Measurements from ENCODE around the gene LRRC75A.

LRRC75A gene

DNA sequence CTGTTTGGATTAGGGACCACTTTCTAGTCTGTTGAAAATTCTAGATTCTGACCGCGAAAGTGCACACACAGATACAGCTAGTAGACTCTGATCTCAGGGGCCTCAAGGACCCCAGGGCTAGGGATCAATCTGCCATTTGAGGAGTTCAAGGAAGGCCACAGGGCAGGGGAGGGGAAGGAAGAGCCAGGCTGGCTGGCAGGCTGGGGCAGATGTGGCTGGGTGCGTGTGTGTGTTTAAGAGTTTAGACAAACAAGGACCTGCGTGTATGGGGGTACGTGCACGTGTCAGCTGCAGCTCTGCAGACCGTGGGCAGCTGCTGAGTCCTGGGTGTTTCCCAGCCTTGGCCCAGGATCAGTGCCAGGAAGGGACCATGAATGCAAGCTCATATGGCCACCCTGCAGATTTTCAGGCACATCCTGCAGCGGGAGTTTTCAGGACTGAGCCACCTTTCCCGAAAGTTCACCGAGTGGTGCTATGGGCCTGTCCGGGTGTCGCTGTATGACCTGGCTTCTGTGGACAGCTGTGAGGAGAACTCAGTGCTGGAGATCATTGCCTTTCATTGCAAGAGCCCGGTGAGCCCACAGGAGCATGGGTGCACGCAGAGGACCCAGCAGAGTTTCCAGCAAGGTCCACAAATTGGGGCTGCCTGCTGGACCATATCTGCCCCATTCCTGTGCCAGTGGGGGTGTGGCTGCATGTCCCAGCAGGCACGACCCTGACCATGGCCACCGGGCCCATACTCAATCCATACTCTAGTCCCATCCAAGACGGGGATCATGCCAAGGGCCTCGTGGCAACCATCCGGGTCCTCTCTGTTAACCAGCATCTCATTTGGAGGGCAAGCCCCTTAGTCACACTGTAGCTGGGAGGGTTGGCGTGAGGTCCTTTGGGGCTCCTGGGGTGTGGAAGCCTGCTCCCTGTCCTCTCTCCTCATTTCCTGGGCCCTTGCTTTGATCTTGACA lies 66.0 kb downstream of the LRRC75A start:
- DNase-seq (ENCODE audit: low read depth), result no peak
- TF ChIP-seq CTCF (IDR thresholded peaks at IDR 0.05; ENCODE audit: insufficient read depth, low read depth, low read length, missing control alignments), result no peak
- H3K4me3 ChIP-seq (ENCODE audit: low read depth, low read length), result no peak overlapping the region

GRCh38 chr17:16425202-16425601 lies 66.8 kb downstream of the LRRC75A start:
- no peak overlapping the region for H3K4me3 ChIP-seq (ENCODE audit: low read depth, low read length)
- no peak for TF ChIP-seq CTCF (IDR thresholded peaks at IDR 0.05; ENCODE audit: insufficient read depth, low read depth, low read length, missing control alignments)
- no peak for DNase-seq (ENCODE audit: low read depth)

- no peak for DNase-seq (ENCODE audit: low read depth)
- TF ChIP-seq CTCF (IDR thresholded peaks at IDR 0.05; ENCODE audit: insufficient read depth, low read depth, low read length, missing control alignments), result no peak
- no peak overlapping the region for H3K4me3 ChIP-seq (ENCODE audit: low read depth, low read length)
Measured at GRCh38 chr17:16423226-16423872, 68.6 kb downstream of the LRRC75A start.

- TF ChIP-seq CTCF (IDR thresholded peaks at IDR 0.05; ENCODE audit: insufficient read depth, low read depth, low read length, missing control alignments), result no peak
- no peak for DNase-seq (ENCODE audit: low read depth)
Measured at GRCh38 chr17:16422416-16422815, 69.6 kb downstream of the LRRC75A start.

GRCh38 chr17:16419929-16420271 lies 72.1 kb downstream of the LRRC75A start:
- peak overlapping the region; percentile 92 for H3K4me3 ChIP-seq (ENCODE audit: low read depth, low read length)
- peak; percentile 71 for DNase-seq (ENCODE audit: low read depth)
- no peak for TF ChIP-seq CTCF (IDR thresholded peaks at IDR 0.05; ENCODE audit: insufficient read depth, low read depth, low read length, missing control alignments)

More at GRCh38 chr17:16422416-16422815, 69.6 kb downstream of the LRRC75A start:
- H3K4me3 ChIP-seq (ENCODE audit: low read depth, low read length), result no peak overlapping the region

- peak; percentile 84 for DNase-seq (ENCODE audit: low read depth)
- TF ChIP-seq CTCF (IDR thresholded peaks at IDR 0.05; ENCODE audit: insufficient read depth, low read depth, low read length, missing control alignments), result no peak
- H3K4me3 ChIP-seq (ENCODE audit: low read depth, low read length), result peak overlapping the region; percentile 92
Measured at GRCh38 chr17:16419074-16419928, 72.7 kb downstream of the LRRC75A start.

Data from GM12865 (cell line).